SK-N-MC (cell line): ENCODE results near the gene INS.

Experiments
- DNase-seq: peaks from one replicate; pipeline ENCODE4 v3.0.0-alpha.2; 2011; ENCODE audit warnings: low read depth, low spot score
- H3K27ac ChIP-seq: fragments of 200-600 bp; sonication (generic); 2 replicates; pipeline ENCODE4 v1.5.1; 2016; ENCODE audit warnings: mixed run types
- H3K36me3 ChIP-seq: fragments of 200-600 bp; sonication (generic); 2 replicates; pipeline ENCODE4 v1.6.1; 2017; ENCODE audit warnings: antibody characterized with exemption, low read length, mixed read lengths; ENCODE audit not compliant: insufficient read depth
- H3K4me3 ChIP-seq: fragments of 200-600 bp; sonication (generic); 2 replicates; pipeline ENCODE4 v1.5.1; 2016
- H3K9ac ChIP-seq: fragments of 200-600 bp; sonication (generic); 2 replicates; pipeline ENCODE4 v1.8.0; 2017; ENCODE audit warnings: mixed run types, mixed read lengths; ENCODE audit not compliant: insufficient read length
- H3K9me3 ChIP-seq: fragments of 200-600 bp; sonication (generic); 2 replicates; pipeline ENCODE4 v1.6.1; 2017; ENCODE audit warnings: low read depth, mild to moderate bottlenecking, antibody characterized with exemption, low read length, moderate library complexity, mixed read lengths
- EZH2 ChIP-seq: fragments of 200-600 bp; sonication (generic); IDR thresholded peaks from one replicate; pipeline ENCODE4 v1.6.1; 2017; ENCODE audit warnings: antibody characterized with exemption
- FOXP2 ChIP-seq: optimal IDR thresholded peaks from 2 replicates; pipeline ENCODE3; 2011; ENCODE audit warnings: mild to moderate bottlenecking, moderate library complexity; ENCODE audit not compliant: insufficient read depth; ENCODE audit errors: extremely low read length, control extremely low read depth
- POLR2AphosphoS5 ChIP-seq: IDR thresholded peaks from 2 replicates; pipeline ENCODE4 v1.6.1; 2012; ENCODE audit warnings: mild to moderate bottlenecking, low read depth, low read length, borderline replicate concordance

Gene INS

DNA sequence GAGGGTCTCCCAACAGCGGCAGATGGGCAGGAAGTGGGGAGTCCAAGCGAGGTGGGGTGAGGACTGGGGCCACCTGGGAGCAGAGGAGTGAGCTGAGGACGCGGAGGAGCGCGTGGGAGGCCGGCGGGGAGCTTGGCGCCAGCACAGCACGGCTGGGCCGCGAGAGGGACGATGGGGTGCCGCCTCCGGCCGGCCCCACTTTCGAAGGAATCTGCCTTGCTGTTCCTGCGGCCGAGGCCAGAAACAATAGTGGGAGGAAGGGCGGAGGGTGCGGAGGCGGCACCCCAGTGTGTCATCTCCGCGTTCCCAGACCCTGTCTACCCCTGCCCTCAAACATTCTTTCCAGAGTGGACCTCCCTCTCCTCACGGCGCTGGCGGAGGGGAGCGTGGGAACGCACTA is 5.5 kb downstream of the INS start:
- Histone ChIP-seq H3K9ac (no peak overlapping the region), H3K27ac (no peak overlapping the region), H3K9me3 (no peaks in the 10 kb centered on the region), H3K36me3 (no peaks in the 10 kb centered on the region), H3K4me3 (no peak overlapping the region)
- no peak for DNase-seq
- TF ChIP-seq POLR2AphosphoS5 (no peak), EZH2 (no peak), FOXP2 (no peak)

GRCh38 chr11:2154889-2155288 is 6.1 kb downstream of the INS start:
- no peaks in the 10 kb centered on the region for H3K36me3 ChIP-seq
- TF ChIP-seq POLR2AphosphoS5: no peak
- TF ChIP-seq EZH2: no peak
- no peak for DNase-seq
- no peak overlapping the region for H3K27ac ChIP-seq
- H3K4me3 ChIP-seq: no peak overlapping the region
- no peaks in the 10 kb centered on the region for H3K9me3 ChIP-seq
- no peak overlapping the region for H3K9ac ChIP-seq

DNA sequence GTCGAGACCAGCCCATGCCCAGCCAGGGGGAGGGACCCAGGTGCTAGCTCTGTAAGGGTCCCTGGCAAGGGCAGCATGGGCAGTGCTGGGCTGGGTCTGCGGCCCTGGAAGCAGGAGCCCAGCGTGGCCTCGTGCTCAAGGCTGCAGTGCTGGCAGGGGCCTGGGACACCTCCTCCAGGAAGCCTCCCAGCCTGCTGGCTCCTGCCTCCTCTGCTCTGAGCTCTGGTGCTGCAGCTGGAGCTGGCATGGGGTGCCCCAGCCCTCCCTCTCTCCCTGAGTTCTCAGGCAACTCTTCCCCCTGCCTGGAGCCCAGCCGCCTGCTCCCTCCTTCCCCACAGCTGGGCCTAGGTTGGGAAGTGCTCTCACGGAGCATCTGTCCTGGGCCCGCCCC is 6.8 kb downstream of the INS start:
- Histone ChIP-seq H3K27ac (no peak overlapping the region), H3K9me3 (no peaks in the 10 kb centered on the region), H3K36me3 (no peaks in the 10 kb centered on the region), H3K4me3 (no peak overlapping the region), H3K9ac (no peak overlapping the region)
- TF ChIP-seq POLR2AphosphoS5 (no peak), FOXP2 (no peak), EZH2 (no peak)
- DNase-seq: no peak

GRCh38 chr11:2153581-2154194 is 7.3 kb downstream of the INS start:
- no peak for DNase-seq
- H3K4me3 ChIP-seq: no peak overlapping the region
- TF ChIP-seq POLR2AphosphoS5 (no peak), FOXP2 (no peak), EZH2 (no peak)
- no peak overlapping the region for H3K9ac ChIP-seq
- H3K9me3 ChIP-seq: no peaks in the 10 kb centered on the region
- H3K27ac ChIP-seq: no peak overlapping the region
- H3K36me3 ChIP-seq: no peaks in the 10 kb centered on the region

DNA sequence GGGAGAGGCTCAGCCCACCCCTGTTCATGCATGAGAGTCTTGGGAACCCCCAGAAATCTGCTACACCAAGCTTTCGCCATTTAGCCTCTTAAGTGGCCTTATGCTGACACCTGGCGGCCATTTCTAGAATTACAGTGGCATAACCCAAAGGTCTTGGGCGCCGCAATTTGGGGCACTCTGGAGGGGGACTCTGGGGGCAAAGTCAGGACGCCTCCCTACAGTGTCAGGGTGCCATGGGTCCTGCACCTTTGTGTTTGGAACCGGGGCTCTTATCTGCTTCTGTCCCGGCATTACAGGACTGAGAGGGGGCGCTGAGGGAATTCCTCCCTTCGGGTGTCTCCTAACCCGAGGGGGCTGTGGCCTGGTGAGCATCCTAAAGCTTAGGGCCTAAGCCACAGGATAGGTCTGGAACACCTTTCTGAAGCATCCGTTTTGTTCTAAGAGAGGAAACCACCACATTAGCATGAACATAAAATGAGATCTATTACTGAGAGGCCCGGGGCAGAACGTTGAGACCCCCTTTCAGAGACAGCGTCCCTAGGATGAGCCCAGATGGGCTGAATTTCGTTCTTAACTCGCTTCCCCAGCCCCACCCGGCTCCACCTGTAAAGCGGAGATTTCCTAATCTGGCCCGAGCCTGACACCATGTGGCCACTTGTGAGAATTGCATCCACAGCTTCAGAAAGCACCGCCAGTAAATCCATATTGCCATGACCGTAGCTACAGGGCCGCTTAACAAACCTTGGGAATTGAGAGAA is 9.3 kb downstream of the INS start:
- Histone ChIP-seq H3K36me3 (no peaks in the 10 kb centered on the region), H3K9me3 (no peaks in the 10 kb centered on the region), H3K27ac (no peak overlapping the region), H3K9ac (no peak overlapping the region), H3K4me3 (no peak overlapping the region)
- DNase-seq: peak; percentile 12
- TF ChIP-seq EZH2 (no peak), POLR2AphosphoS5 (no peak), FOXP2 (no peak)

DNA sequence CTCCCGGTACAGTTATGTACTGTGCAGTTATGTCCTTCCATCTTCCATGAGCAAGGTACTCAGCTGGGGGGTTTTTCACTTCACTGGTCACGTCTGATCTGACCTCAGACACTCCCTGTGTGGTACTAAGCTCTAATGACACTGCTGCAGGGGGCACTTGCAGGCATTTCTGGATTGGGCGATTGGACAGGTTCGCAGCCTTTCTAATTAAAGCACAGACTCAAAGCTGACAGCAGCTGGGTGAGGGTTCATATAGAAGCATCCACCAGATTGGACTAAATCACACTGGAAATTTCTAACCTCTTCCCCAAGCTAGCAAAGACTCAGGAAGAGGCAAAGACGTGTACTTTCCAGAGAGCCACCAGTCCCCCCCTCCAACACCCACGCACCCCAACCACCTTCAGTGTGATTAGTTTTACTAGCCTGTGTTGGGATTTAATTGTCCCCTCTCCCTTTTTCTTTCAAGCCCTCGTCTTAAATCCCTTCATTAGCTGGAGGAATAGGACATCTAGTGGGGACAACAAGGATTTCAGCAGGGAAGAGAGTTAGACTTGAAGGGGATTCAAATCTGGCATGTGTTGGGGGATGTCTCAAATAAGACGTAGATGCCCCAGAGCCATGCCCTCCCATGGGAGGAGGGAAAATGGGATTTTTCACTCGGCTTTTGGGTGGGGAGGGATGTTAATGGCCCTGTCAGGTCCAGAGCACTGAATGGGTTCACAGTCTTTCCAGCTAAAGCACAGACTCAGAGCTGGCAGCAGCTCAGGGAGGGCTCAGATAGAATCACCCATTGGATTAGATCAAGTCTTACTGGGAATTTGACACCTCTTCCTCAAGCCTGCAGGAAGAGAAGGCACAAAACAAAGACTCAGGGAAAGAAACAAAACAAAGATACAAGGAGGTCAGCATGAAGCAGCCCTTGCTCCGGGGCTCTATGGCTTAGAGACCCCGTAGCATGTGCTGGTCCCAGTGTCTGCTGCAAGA is 10.9 kb downstream of the INS start:
- Histone ChIP-seq H3K27ac (no peak overlapping the region), H3K9me3 (no peaks in the 10 kb centered on the region), H3K36me3 (no peaks in the 10 kb centered on the region), H3K9ac (no peak overlapping the region), H3K4me3 (no peak overlapping the region)
- DNase-seq: peak; percentile 8
- TF ChIP-seq FOXP2: no peak
- TF ChIP-seq POLR2AphosphoS5: no peak
- no peak for TF ChIP-seq EZH2

- H3K9ac ChIP-seq: no peak overlapping the region
- H3K9me3 ChIP-seq: no peaks in the 10 kb centered on the region
Observed at GRCh38 chr11:2149460-2149859, 11.5 kb downstream of the INS start.

GRCh38 chr11:2148595-2148994 is 12.4 kb downstream of the INS start:
- H3K27ac ChIP-seq: no peak overlapping the region
- no peaks in the 10 kb centered on the region for H3K36me3 ChIP-seq
- no peak overlapping the region for H3K4me3 ChIP-seq
- no peaks in the 10 kb centered on the region for H3K9me3 ChIP-seq
- H3K9ac ChIP-seq: no peak overlapping the region
- TF ChIP-seq EZH2 (no peak), FOXP2 (no peak), POLR2AphosphoS5 (no peak)
- DNase-seq: no peak

More at GRCh38 chr11:2149460-2149859, 11.5 kb downstream of the INS start:
- DNase-seq: no peak
- Histone ChIP-seq H3K27ac (no peak overlapping the region), H3K4me3 (no peak overlapping the region), H3K36me3 (no peaks in the 10 kb centered on the region)
- TF ChIP-seq POLR2AphosphoS5: no peak
- no peak for TF ChIP-seq FOXP2
- no peak for TF ChIP-seq EZH2
